H1 (cell line): ENCODE measurements around the gene SPTBN4.

Source experiments
- EZH2 ChIP-seq: fragments of 200-600 bp; sonication (generic); IDR thresholded peaks from 2 replicates; pipeline ENCODE4 v1.7.1; 2012; ENCODE audit warnings: low read depth, mild to moderate bottlenecking, moderate library complexity, low read length, inconsistent platforms; ENCODE audit not compliant: severe bottlenecking
- RBBP5 ChIP-seq: IDR thresholded peaks from 2 replicates; pipeline ENCODE4 v1.7.1; 2012; ENCODE audit warnings: low read depth, mild to moderate bottlenecking, inconsistent platforms, low read length, moderate library complexity, borderline replicate concordance
- SRF ChIP-seq: IDR thresholded peaks from 2 replicates; pipeline ENCODE4 v1.6.1; 2011; ENCODE audit warnings: mild to moderate bottlenecking, low read depth, low read length, moderate library complexity
- TF ChIP-seq, protein P1 (sequence below), 3 experiments: IDR thresholded peaks; 1 replicate in 2 of 3; 2 replicates in 1 of 3; pipeline versions ENCODE4 v1.5.1 to v1.6.1; 2011; ENCODE audit warnings: low read length in 3 of 3, mild to moderate bottlenecking in 3 of 3, inconsistent platforms in 2 of 3, low read depth in 1 of 3, moderate library complexity in 1 of 3; ENCODE audit not compliant: insufficient read depth in 1 of 3; ENCODE audit errors: control extremely low read depth in 1 of 3
- TF ChIP-seq, protein P2 (sequence below): IDR thresholded peaks from 2 replicates; pipeline ENCODE4 v1.6.1; 2011; ENCODE audit warnings: low read depth, mild to moderate bottlenecking, low read length; ENCODE audit not compliant: insufficient read depth
- TF ChIP-seq, protein P3 (sequence below): IDR thresholded peaks from 2 replicates; pipeline ENCODE4 v1.6.1; 2011; ENCODE audit warnings: low read length, improper control_type of control experiment

DNA sequence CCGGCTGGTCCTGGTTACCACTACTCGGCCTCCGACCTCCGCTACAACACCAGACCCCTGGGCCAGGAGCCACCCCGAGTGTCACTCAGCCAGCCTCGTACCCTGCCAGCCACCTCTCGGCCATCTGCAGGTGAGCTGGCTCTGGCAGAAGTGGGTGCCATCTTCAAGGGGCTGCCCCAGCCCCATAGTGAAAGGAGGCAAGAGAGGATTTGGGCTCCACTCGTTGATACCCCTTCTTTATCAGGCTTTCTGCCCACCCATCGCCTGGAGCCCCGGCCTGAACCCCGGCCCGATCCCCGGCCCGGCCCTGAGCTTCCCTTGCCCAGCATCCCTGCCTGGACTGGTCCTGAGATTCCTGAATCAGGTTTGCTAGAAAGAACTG is 141.4 kb downstream of the SPTBN4 start:
- TF ChIP-seq, protein P1, sequence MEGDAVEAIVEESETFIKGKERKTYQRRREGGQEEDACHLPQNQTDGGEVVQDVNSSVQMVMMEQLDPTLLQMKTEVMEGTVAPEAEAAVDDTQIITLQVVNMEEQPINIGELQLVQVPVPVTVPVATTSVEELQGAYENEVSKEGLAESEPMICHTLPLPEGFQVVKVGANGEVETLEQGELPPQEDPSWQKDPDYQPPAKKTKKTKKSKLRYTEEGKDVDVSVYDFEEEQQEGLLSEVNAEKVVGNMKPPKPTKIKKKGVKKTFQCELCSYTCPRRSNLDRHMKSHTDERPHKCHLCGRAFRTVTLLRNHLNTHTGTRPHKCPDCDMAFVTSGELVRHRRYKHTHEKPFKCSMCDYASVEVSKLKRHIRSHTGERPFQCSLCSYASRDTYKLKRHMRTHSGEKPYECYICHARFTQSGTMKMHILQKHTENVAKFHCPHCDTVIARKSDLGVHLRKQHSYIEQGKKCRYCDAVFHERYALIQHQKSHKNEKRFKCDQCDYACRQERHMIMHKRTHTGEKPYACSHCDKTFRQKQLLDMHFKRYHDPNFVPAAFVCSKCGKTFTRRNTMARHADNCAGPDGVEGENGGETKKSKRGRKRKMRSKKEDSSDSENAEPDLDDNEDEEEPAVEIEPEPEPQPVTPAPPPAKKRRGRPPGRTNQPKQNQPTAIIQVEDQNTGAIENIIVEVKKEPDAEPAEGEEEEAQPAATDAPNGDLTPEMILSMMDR (IDR thresholded peaks at IDR 0.05; ENCODE audit: control extremely low read depth in 1 of 3, insufficient read depth in 1 of 3, low read depth in 1 of 3, low read length in 3 of 3): no peak
- TF ChIP-seq SRF: no peak
- no peak for TF ChIP-seq RBBP5
- TF ChIP-seq, protein P2, sequence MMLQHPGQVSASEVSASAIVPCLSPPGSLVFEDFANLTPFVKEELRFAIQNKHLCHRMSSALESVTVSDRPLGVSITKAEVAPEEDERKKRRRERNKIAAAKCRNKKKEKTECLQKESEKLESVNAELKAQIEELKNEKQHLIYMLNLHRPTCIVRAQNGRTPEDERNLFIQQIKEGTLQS: no peak
- TF ChIP-seq, protein P3, sequence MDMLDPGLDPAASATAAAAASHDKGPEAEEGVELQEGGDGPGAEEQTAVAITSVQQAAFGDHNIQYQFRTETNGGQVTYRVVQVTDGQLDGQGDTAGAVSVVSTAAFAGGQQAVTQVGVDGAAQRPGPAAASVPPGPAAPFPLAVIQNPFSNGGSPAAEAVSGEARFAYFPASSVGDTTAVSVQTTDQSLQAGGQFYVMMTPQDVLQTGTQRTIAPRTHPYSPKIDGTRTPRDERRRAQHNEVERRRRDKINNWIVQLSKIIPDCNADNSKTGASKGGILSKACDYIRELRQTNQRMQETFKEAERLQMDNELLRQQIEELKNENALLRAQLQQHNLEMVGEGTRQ: no peak
- no peak for TF ChIP-seq EZH2
